WTC11 (cell line): ENCODE data around the gene SLC5A10.

ENCODE experiments used
- ATF6 ChIP-seq: sonication (generic); formaldehyde crosslinking; IDR thresholded peaks from 2 replicates; pipeline ENCODE4 v1.8.1; 2023; ENCODE audit warnings: mild to moderate bottlenecking, missing genetic modification reagents
- E2F4 ChIP-seq: sonication (generic); formaldehyde crosslinking; IDR thresholded peaks from 2 replicates; pipeline ENCODE4 v1.8.1; 2022; ENCODE audit warnings: low read depth, mild to moderate bottlenecking, moderate library complexity, missing genetic modification reagents, borderline replicate concordance
- RORB ChIP-seq: fragments of 250-450 bp; sonication (Bioruptor Pico); IDR thresholded peaks from 2 replicates; pipeline ENCODE4 v1.9.0; 2021; ENCODE audit warnings: mild to moderate bottlenecking
- SP1 ChIP-seq: sonication (generic); formaldehyde crosslinking; conservative IDR thresholded peaks from 2 replicates; pipeline ENCODE4 v1.8.1; 2022; ENCODE audit warnings: missing genetic modification reagents
- ZBTB21 ChIP-seq: sonication (generic); formaldehyde crosslinking; IDR thresholded peaks from 2 replicates; pipeline ENCODE4 v1.8.1; 2023; ENCODE audit warnings: mild to moderate bottlenecking, missing genetic modification reagents, borderline replicate concordance
- ZNF263 ChIP-seq: sonication (generic); formaldehyde crosslinking; IDR thresholded peaks from 2 replicates; pipeline ENCODE4 v1.8.1; 2022; ENCODE audit warnings: low read depth, mild to moderate bottlenecking, moderate library complexity, missing genetic modification reagents
- TF ChIP-seq, protein P1 (sequence below): fragments of 200-600 bp; IDR thresholded peaks from 2 replicates; pipeline ENCODE4 v1.8.0; 2022; ENCODE audit warnings: antibody characterized with exemption
- TF ChIP-seq, protein P2 (sequence below): sonication (generic); formaldehyde crosslinking; IDR thresholded peaks from 2 replicates; pipeline ENCODE4 v1.8.1; 2023; ENCODE audit warnings: mild to moderate bottlenecking, missing genetic modification reagents, moderate library complexity
- TF ChIP-seq, protein P3 (sequence below): sonication (generic); formaldehyde crosslinking; IDR thresholded peaks from 2 replicates; pipeline ENCODE4 v1.8.1; 2022; ENCODE audit warnings: mild to moderate bottlenecking, moderate library complexity, missing genetic modification reagents
- TF ChIP-seq, protein P4 (sequence below): sonication (generic); formaldehyde crosslinking; IDR thresholded peaks from 2 replicates; pipeline ENCODE4 v1.8.1; 2023; ENCODE audit warnings: mild to moderate bottlenecking, missing genetic modification reagents, moderate library complexity

GRCh38 chr17:18997650-18998196, 45.8 kb downstream of the SLC5A10 start:
- TF ChIP-seq, protein P1, sequence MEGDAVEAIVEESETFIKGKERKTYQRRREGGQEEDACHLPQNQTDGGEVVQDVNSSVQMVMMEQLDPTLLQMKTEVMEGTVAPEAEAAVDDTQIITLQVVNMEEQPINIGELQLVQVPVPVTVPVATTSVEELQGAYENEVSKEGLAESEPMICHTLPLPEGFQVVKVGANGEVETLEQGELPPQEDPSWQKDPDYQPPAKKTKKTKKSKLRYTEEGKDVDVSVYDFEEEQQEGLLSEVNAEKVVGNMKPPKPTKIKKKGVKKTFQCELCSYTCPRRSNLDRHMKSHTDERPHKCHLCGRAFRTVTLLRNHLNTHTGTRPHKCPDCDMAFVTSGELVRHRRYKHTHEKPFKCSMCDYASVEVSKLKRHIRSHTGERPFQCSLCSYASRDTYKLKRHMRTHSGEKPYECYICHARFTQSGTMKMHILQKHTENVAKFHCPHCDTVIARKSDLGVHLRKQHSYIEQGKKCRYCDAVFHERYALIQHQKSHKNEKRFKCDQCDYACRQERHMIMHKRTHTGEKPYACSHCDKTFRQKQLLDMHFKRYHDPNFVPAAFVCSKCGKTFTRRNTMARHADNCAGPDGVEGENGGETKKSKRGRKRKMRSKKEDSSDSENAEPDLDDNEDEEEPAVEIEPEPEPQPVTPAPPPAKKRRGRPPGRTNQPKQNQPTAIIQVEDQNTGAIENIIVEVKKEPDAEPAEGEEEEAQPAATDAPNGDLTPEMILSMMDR: no peak
- TF ChIP-seq E2F4 (CRISPR knock-in tag) (no peak), RORB (CRISPR knock-in tag) (no peak), SP1 (CRISPR knock-in tag) (no peak), ZNF263 (CRISPR knock-in tag) (no peak), ZBTB21 (CRISPR knock-in tag) (no peak), ATF6 (CRISPR knock-in tag) (no peak)
- TF ChIP-seq, protein P2, sequence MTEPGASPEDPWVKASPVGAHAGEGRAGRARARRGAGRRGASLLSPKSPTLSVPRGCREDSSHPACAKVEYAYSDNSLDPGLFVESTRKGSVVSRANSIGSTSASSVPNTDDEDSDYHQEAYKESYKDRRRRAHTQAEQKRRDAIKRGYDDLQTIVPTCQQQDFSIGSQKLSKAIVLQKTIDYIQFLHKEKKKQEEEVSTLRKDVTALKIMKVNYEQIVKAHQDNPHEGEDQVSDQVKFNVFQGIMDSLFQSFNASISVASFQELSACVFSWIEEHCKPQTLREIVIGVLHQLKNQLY (CRISPR knock-in tag): no peak
- TF ChIP-seq, protein P3, sequence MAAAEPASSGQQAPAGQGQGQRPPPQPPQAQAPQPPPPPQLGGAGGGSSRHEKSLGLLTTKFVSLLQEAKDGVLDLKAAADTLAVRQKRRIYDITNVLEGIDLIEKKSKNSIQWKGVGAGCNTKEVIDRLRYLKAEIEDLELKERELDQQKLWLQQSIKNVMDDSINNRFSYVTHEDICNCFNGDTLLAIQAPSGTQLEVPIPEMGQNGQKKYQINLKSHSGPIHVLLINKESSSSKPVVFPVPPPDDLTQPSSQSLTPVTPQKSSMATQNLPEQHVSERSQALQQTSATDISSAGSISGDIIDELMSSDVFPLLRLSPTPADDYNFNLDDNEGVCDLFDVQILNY (CRISPR knock-in tag): no peak
- TF ChIP-seq, protein P4, sequence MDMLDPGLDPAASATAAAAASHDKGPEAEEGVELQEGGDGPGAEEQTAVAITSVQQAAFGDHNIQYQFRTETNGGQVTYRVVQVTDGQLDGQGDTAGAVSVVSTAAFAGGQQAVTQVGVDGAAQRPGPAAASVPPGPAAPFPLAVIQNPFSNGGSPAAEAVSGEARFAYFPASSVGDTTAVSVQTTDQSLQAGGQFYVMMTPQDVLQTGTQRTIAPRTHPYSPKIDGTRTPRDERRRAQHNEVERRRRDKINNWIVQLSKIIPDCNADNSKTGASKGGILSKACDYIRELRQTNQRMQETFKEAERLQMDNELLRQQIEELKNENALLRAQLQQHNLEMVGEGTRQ (CRISPR knock-in tag): no peak
